Left lung (tissue), 10 donors: Measurements from ENCODE around the gene KCTD20. TPM values are rescaled to one million over a fixed set of nuclear protein-coding genes. Genes with fewer than 3 reads are reported as not detected.
A peak's percentile ranks its signal among the peaks of the same experiment; 100 is the strongest.

Experiments
- ATAC-seq: fragments of 200-7000 bp; cut with Tn5 transposase; one replicate; pipeline ENCODE4 v1.9.1; 2020; ENCODE audit warnings: moderate library complexity
- DNase-seq, 4 donors: peaks; one replicate each; pipeline ENCODE4 v3.0.0-alpha.2; 2013 to 2020
- H3K27ac ChIP-seq, 2 donors: fragments of 200-600 bp; sonication (generic) in 1 of 2; one replicate each; pipeline versions ENCODE4 v1.5.0 to v1.8.0; 2020 to 2021
- H3K27me3 ChIP-seq, 2 donors: fragments of 200-600 bp; sonication (generic) in 1 of 2; one replicate each; pipeline versions ENCODE4 v1.5.0 to v1.8.0; 2020 to 2021
- H3K36me3 ChIP-seq, 2 donors: fragments of 200-600 bp; sonication (generic) in 1 of 2; one replicate each; pipeline versions ENCODE4 v1.5.0 to v1.8.0; 2020 to 2021
- H3K4me1 ChIP-seq, 2 donors: fragments of 200-600 bp; one replicate each; pipeline ENCODE4 v1.8.0; 2021
- H3K4me3 ChIP-seq, 2 donors: fragments of 200-600 bp; sonication (generic) in 1 of 2; one replicate each; pipeline versions ENCODE4 v1.5.0 to v1.8.0; 2020 to 2021; ENCODE audit warnings: mild to moderate bottlenecking in 1 of 2
- H3K9me3 ChIP-seq, 2 donors: fragments of 200-600 bp; sonication (generic) in 1 of 2; one replicate each; pipeline versions ENCODE4 v1.5.0 to v1.8.0; 2020 to 2021
- intact Hi-C, 2 donors: fragments of 100-400 bp; cut with DNase I; formaldehyde crosslinking; loops; one replicate each; pipeline versions ENCODE4 v1.11.2 to v1.14.2; 2022
- polyA plus RNA-seq, 6 donors: library from polyadenylated mRNA; unstranded; fragments of 120-200 nt; gene quantifications; one replicate each; pipeline ENCODE4 v1.2.1, GENCODE V29; 2013; ENCODE audit not compliant: insufficient read length in 6 of 6
- total RNA-seq, 2 donors: library from RNA; stranded (reverse); fragmentation: NEBNext Ultra II Directional; extraction: Animal tissue kit (Norgen Biotek cat#: 25700); gene quantifications; one replicate each; pipeline ENCODE4 v1.2.1, GENCODE V29; 2021
- TF ChIP-seq, protein P1 (sequence below), 2 donors: fragments of 200-600 bp; sonication (generic) in 1 of 2; IDR thresholded peaks; one replicate each; pipeline versions ENCODE4 v1.5.0 to v1.8.0; 2021; ENCODE audit warnings: antibody characterized with exemption in 2 of 2
- donor health status: DM: no; HTN: yes; CAD: no.
- donor health status: DM: no; HTN: no; CAD: no.

KCTD20 gene
- total and polyA plus RNA-seq, 8 donors = 47.4 to 54.7 (median 53.0) TPM

DNA sequence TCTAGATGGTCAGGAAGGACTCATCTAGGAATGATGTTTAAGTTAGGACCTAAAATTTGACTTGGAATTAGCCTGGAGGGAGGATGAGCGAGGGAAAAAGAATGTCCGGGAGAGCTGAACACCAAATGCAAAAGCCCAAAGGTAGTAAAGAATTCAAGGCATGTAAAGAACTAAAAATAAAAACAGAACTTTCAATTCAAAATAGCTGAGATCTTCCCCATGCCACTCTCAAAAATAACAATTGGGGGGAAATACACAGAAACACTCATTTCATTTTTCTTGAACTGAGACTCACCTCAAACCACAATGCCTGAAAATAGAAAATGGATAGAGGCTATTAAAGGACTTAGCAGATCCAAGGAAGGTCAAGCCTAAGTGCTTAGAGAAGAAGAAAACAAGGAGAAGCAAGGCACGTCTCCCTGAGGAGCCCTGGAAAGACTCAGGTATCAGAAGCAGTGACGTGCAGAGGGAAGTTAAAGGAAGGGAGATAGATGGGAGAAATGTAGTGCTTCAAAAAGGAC, 10.6 kb upstream of the KCTD20 start:
- Histone ChIP-seq H3K4me1 (no peaks in the 10 kb centered on the region), H3K4me3 (no peak overlapping the region), H3K27me3 (no peaks in the 10 kb centered on the region), H3K36me3 (no peaks in the 10 kb centered on the region), H3K9me3 (no peaks in the 10 kb centered on the region), H3K27ac (no peak overlapping the region)
- no peak for ATAC-seq
- TF ChIP-seq, protein P1, sequence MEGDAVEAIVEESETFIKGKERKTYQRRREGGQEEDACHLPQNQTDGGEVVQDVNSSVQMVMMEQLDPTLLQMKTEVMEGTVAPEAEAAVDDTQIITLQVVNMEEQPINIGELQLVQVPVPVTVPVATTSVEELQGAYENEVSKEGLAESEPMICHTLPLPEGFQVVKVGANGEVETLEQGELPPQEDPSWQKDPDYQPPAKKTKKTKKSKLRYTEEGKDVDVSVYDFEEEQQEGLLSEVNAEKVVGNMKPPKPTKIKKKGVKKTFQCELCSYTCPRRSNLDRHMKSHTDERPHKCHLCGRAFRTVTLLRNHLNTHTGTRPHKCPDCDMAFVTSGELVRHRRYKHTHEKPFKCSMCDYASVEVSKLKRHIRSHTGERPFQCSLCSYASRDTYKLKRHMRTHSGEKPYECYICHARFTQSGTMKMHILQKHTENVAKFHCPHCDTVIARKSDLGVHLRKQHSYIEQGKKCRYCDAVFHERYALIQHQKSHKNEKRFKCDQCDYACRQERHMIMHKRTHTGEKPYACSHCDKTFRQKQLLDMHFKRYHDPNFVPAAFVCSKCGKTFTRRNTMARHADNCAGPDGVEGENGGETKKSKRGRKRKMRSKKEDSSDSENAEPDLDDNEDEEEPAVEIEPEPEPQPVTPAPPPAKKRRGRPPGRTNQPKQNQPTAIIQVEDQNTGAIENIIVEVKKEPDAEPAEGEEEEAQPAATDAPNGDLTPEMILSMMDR (IDR thresholded peaks at IDR 0.05) = no peak
- intact Hi-C loops = no loop called here
- no peak for DNase-seq

- Histone ChIP-seq H3K4me3 (no peak overlapping the region), H3K9me3 (no peaks in the 10 kb centered on the region), H3K27me3 (no peaks in the 10 kb centered on the region), H3K27ac (no peak overlapping the region), H3K36me3 (no peaks in the 10 kb centered on the region), H3K4me1 (peaks cover 0 to 11% of the 10 kb centered on the region in 2 donors)
- TF ChIP-seq, protein P1 (IDR thresholded peaks at IDR 0.05) = no peak
- DNase-seq (no peak), ATAC-seq (no peak)
- intact Hi-C loops = no loop called here
These were observed 6.3 kb upstream of the KCTD20 start for GRCh38 chr6:36436466-36436865.

DNA sequence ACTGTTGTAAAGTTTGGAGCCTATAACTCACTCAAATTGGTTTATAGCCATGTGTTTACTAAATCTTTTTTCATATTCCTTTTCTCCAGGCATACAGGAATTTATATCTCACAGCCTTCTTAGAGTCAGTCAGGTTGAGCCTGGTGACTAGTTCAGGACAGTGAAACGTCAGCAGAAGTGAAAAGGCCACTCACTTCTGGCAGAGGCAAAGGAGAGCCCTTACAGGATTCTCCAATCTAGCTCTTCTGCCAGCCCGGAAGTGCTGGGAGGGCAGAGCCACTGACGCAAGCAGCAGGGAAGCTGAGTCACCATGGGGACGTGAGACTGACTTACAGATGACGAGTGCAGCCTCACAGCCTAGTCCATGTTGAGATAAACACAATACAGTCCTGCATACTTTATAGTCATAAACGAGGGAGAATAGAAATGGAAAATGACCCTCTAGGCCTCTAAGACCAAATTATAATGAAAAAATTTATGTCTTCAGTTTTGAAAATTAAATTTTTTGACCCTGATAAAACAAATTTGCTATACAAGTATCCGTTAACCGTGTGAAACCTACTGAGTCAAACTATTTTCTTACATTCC, 1.4 kb upstream of the KCTD20 start:
- intact Hi-C loops = no loop called here
- ATAC-seq (peak; percentile 85), DNase-seq (peak; percentile 69 to 96 (median 94))
- Histone ChIP-seq H3K36me3 (no peaks in the 10 kb centered on the region), H3K27me3 (no peaks in the 10 kb centered on the region), H3K4me3 (no peak overlapping the region), H3K27ac (peak overlapping the region; percentile 97 to 98), H3K4me1 (peaks cover 20 to 52% of the 10 kb centered on the region in 2 donors), H3K9me3 (no peaks in the 10 kb centered on the region)
- TF ChIP-seq, protein P1 (IDR thresholded peaks at IDR 0.05) = no peak

DNA sequence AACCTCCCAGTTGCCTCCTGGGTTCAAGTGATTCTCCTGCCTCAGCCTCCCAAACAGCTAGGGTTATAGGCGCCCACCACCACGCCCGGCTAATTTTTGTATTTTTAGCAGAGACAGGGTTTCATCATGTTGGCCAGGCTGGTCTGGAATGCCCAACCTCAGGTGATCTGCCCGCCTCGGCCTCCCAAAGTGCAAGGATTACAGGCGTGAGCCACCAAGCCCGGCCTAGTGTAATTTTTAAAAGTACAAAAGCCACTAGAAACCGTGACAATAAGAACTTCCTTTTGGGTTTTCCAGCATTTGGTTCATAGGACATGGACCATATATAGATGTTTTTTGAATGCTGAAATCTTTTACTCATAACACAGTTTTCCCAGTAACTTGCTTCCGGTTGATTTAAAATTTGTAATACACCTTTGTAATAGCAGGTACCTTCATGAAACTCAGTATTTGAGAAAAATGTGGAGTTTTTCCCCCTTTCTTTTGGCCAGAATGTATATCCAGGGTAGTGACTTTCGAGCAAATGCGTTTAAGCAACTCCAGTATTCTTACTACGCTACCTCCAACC, 613 bp upstream of the KCTD20 start:
- H3K27me3 ChIP-seq = no peaks in the 10 kb centered on the region
- peak overlapping the region; percentile 89 to 90 for H3K4me3 ChIP-seq
- H3K36me3 ChIP-seq = no peaks in the 10 kb centered on the region
- DNase-seq (no peak), ATAC-seq (no peak)
- peak overlapping the region; percentile 97 to 98 for H3K27ac ChIP-seq
- intact Hi-C loops = no loop called here
- TF ChIP-seq, protein P1 (IDR thresholded peaks at IDR 0.05) = no peak
- H3K9me3 ChIP-seq = no peaks in the 10 kb centered on the region
- peaks cover 20 to 54% of the 10 kb centered on the region in 2 donors for H3K4me1 ChIP-seq
